Calu3 (cell line): ENCODE results near the gene FBXO28. TPM values are rescaled to one million over a fixed set of nuclear protein-coding genes. Genes with fewer than 3 reads are reported as not detected.

Experiments used
- BruUV-seq: library from RNA; stranded (reverse); fragments of 400-500 nt; replicated peaks from 2 replicates; lab custom pipeline; 2021; lab: Mats Ljungman, UMichigan
- CTCF ChIA-PET: fragments of 300-600 bp; sonication (Branson Sonifier 250); formaldehyde crosslinking; loops from one replicate; lab custom pipeline; 2022; ENCODE audit warnings: antibody characterized with exemption; lab: Charles Lee
- DNase-seq: peaks from one replicate; pipeline ENCODE4 v3.0.0; 2022
- H3K27ac Mint-ChIP-seq: one replicate; pipeline ENCODE4 v1.8.0; 2022; ENCODE audit warnings: mixed read lengths; ENCODE audit not compliant: unreplicated experiment
- H3K27me3 Mint-ChIP-seq: one replicate; pipeline ENCODE4 v1.8.0; 2022; ENCODE audit warnings: mixed read lengths; ENCODE audit not compliant: unreplicated experiment
- H3K36me3 Mint-ChIP-seq: one replicate; pipeline ENCODE4 v1.8.0; 2022; ENCODE audit warnings: mild to moderate bottlenecking, moderate library complexity, mixed read lengths; ENCODE audit not compliant: insufficient read depth, unreplicated experiment
- H3K4me1 Mint-ChIP-seq: one replicate; pipeline ENCODE4 v1.8.0; 2022; ENCODE audit warnings: mild to moderate bottlenecking, low read depth, mixed read lengths; ENCODE audit not compliant: unreplicated experiment
- H3K4me3 Mint-ChIP-seq: one replicate; pipeline ENCODE4 v1.8.0; 2022; ENCODE audit warnings: mild to moderate bottlenecking, low read depth, moderate library complexity, mixed read lengths; ENCODE audit not compliant: unreplicated experiment
- H3K9me3 Mint-ChIP-seq: one replicate; pipeline ENCODE4 v1.8.0; 2022; ENCODE audit warnings: low read depth, mixed read lengths; ENCODE audit not compliant: unreplicated experiment
- CTCF ChIP-seq: fragments of 200-600 bp; IDR thresholded peaks from one replicate; pipeline ENCODE4 v1.8.0; 2022; ENCODE audit warnings: antibody characterized with exemption; ENCODE audit not compliant: unreplicated experiment
- intact Hi-C: fragments of 100-400 bp; cut with micrococcal nuclease; formaldehyde crosslinking; loops from one replicate; pipeline ENCODE4 v1.10.0; 2022; ENCODE audit not compliant: unreplicated experiment
- total RNA-seq: library from RNA; stranded (reverse); gene quantifications from 2 replicates; pipeline ENCODE4 v1.2.3, GENCODE V29; 2022

Gene FBXO28
- total RNA-seq, 1 experiment from 2014 or later, result 100 TPM

GRCh38 chr1:224181453-224181810 lies 67.5 kb downstream of the FBXO28 start:
- peaks cover 28% of the 10 kb centered on the region for H3K36me3 Mint-ChIP-seq
- no peak for TF ChIP-seq CTCF
- intact Hi-C loops, result no loop called here
- no peak for DNase-seq
- no peaks in the 10 kb centered on the region for H3K9me3 Mint-ChIP-seq
- no peaks in the 10 kb centered on the region for H3K27me3 Mint-ChIP-seq
- CTCF ChIA-PET, result interaction anchor here (1.2 kb wide), 1 partner anchor 12 kb away, joined by 3 read pairs; no protein-coding TSS in a partner anchor
- H3K4me1 Mint-ChIP-seq, result peaks cover 19% of the 10 kb centered on the region
- BruUV-seq, result no TSS peak
- no peak overlapping the region for H3K4me3 Mint-ChIP-seq
- H3K27ac Mint-ChIP-seq, result peak overlapping the region; percentile 77

GRCh38 chr1:224182057-224182865 lies 68.3 kb downstream of the FBXO28 start:
- H3K36me3 Mint-ChIP-seq, result peaks cover 34% of the 10 kb centered on the region
- no peaks in the 10 kb centered on the region for H3K27me3 Mint-ChIP-seq
- BruUV-seq, result TSS peak; percentile 89
- CTCF ChIA-PET, result interaction anchor here (0.6 to 1.2 kb wide), 5 partner anchors 12 to 304 kb away, joined by 3 to 6 read pairs (median 5); no protein-coding TSS in a partner anchor
- peak; percentile 16 for DNase-seq
- H3K4me1 Mint-ChIP-seq, result peaks cover 19% of the 10 kb centered on the region
- peak overlapping the region; percentile 88 for H3K4me3 Mint-ChIP-seq
- no peak for TF ChIP-seq CTCF
- no peaks in the 10 kb centered on the region for H3K9me3 Mint-ChIP-seq
- intact Hi-C loops, result no loop called here
- peak overlapping the region; percentile 77 for H3K27ac Mint-ChIP-seq

GRCh38 chr1:224182866-224183590 lies 69.1 kb downstream of the FBXO28 start, which contains the start of gene DEGS1:
TSS of gene DEGS1 (plus strand) at chr1:224183240. CDS start at chr1:224183337, 97 bp downstream.
- peak; percentile 87 for DNase-seq
- peaks cover 34% of the 10 kb centered on the region for H3K36me3 Mint-ChIP-seq
- BruUV-seq, result no TSS peak
- no peaks in the 10 kb centered on the region for H3K27me3 Mint-ChIP-seq
- CTCF ChIA-PET, result interaction anchor here (0.6 to 0.8 kb wide), 4 partner anchors 30 to 303 kb away, joined by 3 to 6 read pairs (median 5); no protein-coding TSS in a partner anchor
- no peaks in the 10 kb centered on the region for H3K9me3 Mint-ChIP-seq
- peak within 1 kb of the TSS; percentile 88 for H3K4me3 Mint-ChIP-seq
- TF ChIP-seq CTCF, result no peak
- intact Hi-C loops, result no loop called here
- peaks cover 19% of the 10 kb centered on the region for H3K4me1 Mint-ChIP-seq
- H3K27ac Mint-ChIP-seq, result peak within 1 kb of the TSS; percentile 77

- Mint-ChIP-seq H3K27ac (peak overlapping the region; percentile 33), H3K27me3 (no peaks in the 10 kb centered on the region), H3K4me1 (peaks cover 19% of the 10 kb centered on the region), H3K36me3 (peaks cover 34% of the 10 kb centered on the region), H3K9me3 (no peaks in the 10 kb centered on the region), H3K4me3 (peak overlapping the region; percentile 88)
- BruUV-seq, result no TSS peak
- intact Hi-C loops, result no loop called here
- peak; percentile 69 for DNase-seq
- CTCF ChIA-PET, result no interaction called here
- TF ChIP-seq CTCF, result no peak
Observed at GRCh38 chr1:224183591-224184312, 69.8 kb downstream of the FBXO28 start.
